Spleen (tissue), 7 donors: Measurements from ENCODE around the gene NHLH1.

ENCODE experiments used
- CTCF ChIP-seq, 11 experiments: fragments of 200-600 bp in 7 of 11; fragments of 450-650 bp in 4 of 11; sonication (generic) in 4 of 11; IDR thresholded peaks in 8 of 11; conservative IDR thresholded peaks in 3 of 11; 1 replicate in 7 of 11; 2 replicates in 4 of 11; pipeline versions ENCODE4 v1.4.0 to v1.8.0; 2016 to 2021; ENCODE audit warnings: antibody characterized with exemption in 11 of 11, inconsistent platforms in 4 of 11, mild to moderate bottlenecking in 1 of 11
- POLR2A ChIP-seq, 3 donors: fragments of 450-650 bp; IDR thresholded peaks; one replicate each; pipeline ENCODE4 v1.5.1; 2017; ENCODE audit warnings: antibody characterized with exemption in 3 of 3, mild to moderate bottlenecking in 1 of 3
- donor health status: DM: no; HTN: no; CAD: no; lungs with moderate emphysema.
- donor health status: DM: no; HTN: no; CAD: no.
- donor health status: DM: no; HTN: no; CAD: no.

GRCh38 chr1:160400646-160401486 is 34.0 kb downstream of the NHLH1 start:
- no peak for TF ChIP-seq POLR2A (IDR thresholded peaks at IDR 0.05)
- no peak for TF ChIP-seq CTCF (IDR thresholded peaks at IDR 0.05 in 8 of 11, conservative IDR thresholded peaks at IDR 0.05 in 3 of 11)
